Stimulated activated naive B cell treated with anti-CD40 and anti-IgM and Interleukin-4, amounts not matched to agents 10 μg/mL and 1 μg/mL and 100 μg/mL, for 72 hours (primary cell): ENCODE results near the gene MCRS1.
"Not testable (repeated sequence)": the region's sequence is repeated elsewhere in the genome, so short reads cannot be mapped to it uniquely, and the experiment has no call there.

Source experiments
- ATAC-seq, 2 donors: fragments of 150-1000 bp; cut with Tn5 transposase; replicated peaks; 2 replicates each; pipeline ENCODE4 v1.10.0; 2021; ENCODE audit warnings: moderate library complexity in 1 of 2
- DNase-seq: peaks from one replicate; pipeline ENCODE4 v3.0.0; 2021
- H3K27ac Mint-ChIP-seq: one replicate; pipeline ENCODE4 v1.8.0; 2022; ENCODE audit warnings: mild to moderate bottlenecking, mixed read lengths
- H3K27me3 Mint-ChIP-seq, 2 donors: one replicate each; pipeline ENCODE4 v1.8.0; 2022; ENCODE audit warnings: mixed read lengths in 2 of 2
- H3K36me3 Mint-ChIP-seq, 2 donors: one replicate each; pipeline ENCODE4 v1.8.0; 2022; ENCODE audit warnings: mixed read lengths in 2 of 2, mild to moderate bottlenecking in 1 of 2
- H3K4me1 Mint-ChIP-seq, 2 donors: one replicate each; pipeline ENCODE4 v1.8.0; 2022; ENCODE audit warnings: mixed read lengths in 2 of 2, mild to moderate bottlenecking in 1 of 2
- H3K4me3 Mint-ChIP-seq, 2 donors: one replicate each; pipeline ENCODE4 v1.8.0; 2022; ENCODE audit warnings: mild to moderate bottlenecking in 2 of 2, mixed read lengths in 2 of 2, moderate library complexity in 1 of 2
- H3K9me3 Mint-ChIP-seq, 2 donors: one replicate each; pipeline ENCODE4 v1.8.0; 2022; ENCODE audit warnings: mixed read lengths in 2 of 2, mild to moderate bottlenecking in 1 of 2

The MCRS1 gene

DNA sequence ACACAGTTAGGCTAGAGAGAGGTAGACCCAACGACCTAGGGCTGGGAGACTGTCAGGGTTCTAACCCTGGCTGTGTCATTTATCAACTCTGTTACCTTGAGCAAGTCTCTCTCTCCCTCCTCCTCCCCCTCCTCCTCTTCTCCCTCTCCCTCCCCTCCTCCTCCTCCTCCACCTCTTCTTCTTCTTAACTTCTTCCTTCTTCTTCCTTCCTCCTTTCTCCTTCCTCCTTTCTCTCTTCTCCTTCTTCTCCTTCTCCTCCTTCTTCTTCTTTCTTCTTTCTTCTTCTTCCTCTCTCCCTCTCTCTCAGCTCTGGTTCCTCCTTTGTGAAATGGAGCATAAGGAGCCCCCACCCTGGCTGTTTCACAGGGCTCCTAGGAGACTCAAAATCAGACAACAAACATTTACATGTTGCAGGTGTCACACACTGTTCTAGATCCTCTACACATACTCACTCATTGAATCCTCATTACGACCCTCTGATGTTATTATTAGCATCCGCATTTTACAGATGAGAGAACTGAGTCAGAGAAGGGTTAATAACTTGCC is 31.3 kb downstream of the MCRS1 start:
- ATAC-seq, result no peak
- no peak overlapping the region for H3K27ac Mint-ChIP-seq

DNA sequence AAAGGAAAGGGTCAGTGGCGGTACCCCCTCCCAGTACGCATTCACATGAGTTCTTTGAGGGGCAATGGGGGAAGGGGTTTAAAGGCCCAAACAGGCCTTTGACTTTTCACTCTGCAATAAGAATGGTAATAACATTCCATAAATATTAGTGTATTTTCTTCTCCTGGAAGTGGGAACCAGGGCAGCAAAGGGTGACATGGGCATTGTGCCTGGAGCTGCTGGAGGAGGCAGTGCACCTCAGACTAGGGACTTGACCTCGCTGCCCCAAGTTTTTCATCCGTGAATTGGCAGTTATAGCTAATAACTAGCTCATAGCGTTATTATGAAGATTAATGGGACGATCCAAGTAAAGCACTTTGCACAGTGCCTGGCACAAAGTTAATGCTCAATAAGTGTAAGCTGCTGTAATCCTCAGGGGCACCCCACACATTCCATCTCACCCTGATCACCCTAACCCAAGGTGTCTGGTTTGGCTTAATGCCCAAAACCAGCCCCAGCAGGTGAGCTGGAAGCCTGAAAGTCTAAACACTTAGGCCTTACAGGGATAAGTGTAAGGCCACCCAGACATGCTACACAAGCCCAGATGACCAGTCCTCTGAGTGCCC is 31.9 kb downstream of the MCRS1 start:
- ATAC-seq, result no peak
- Mint-ChIP-seq H3K9me3 (no peaks in the 10 kb centered on the region), H3K27ac (no peak overlapping the region), H3K4me1 (peaks cover 21 to 46% of the 10 kb centered on the region in 2 donors), H3K27me3 (peaks cover 26 to 38% of the 10 kb centered on the region in 2 donors), H3K4me3 (no peak overlapping the region), H3K36me3 (peaks cover 0 to 2% of the 10 kb centered on the region in 2 donors)
- no peak for DNase-seq

More for the DNA sequence above, 31.3 kb downstream of the MCRS1 start:
- H3K4me1 Mint-ChIP-seq, result peaks cover 27 to 52% of the 10 kb centered on the region in 2 donors
- H3K36me3 Mint-ChIP-seq, result peaks cover 0 to 2% of the 10 kb centered on the region in 2 donors
- no peaks in the 10 kb centered on the region for H3K9me3 Mint-ChIP-seq
- peak overlapping the region in 1 of 2 donors; percentile 85 for H3K4me3 Mint-ChIP-seq
- peaks cover 26 to 38% of the 10 kb centered on the region in 2 donors for H3K27me3 Mint-ChIP-seq
- DNase-seq, result no peak

DNA sequence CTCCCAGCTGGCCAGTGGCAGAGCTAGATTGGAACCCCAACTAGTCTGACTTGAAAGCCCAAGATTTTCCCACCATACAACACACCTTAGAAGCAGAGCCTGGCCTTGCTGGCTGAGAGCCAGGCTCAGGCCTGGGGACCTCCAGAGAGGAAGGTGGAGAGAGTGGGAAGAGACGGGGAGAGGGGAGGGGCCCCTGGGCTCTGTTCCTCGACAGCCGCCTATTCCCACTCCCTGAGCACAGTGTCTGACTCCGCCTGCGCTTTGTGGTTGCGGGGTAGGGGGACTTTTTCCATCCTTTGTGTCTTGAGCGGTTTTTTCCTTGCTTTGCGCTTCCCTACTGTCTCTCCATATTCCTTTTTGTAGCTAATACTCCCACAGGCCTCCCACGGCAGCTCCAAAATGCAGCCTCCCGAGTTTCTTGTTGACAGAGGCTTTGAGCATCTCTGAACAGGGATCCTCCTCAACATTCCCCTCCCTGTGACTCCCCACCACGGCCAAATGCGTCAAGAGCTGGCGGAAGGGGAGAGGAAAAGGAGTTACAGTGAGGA is 33.1 kb downstream of the MCRS1 start:
- H3K27me3 Mint-ChIP-seq, result peaks cover 21 to 31% of the 10 kb centered on the region in 2 donors
- ATAC-seq (no peak), DNase-seq (no peak)
- peaks cover 0 to 2% of the 10 kb centered on the region in 2 donors for H3K36me3 Mint-ChIP-seq
- H3K27ac Mint-ChIP-seq, result no peak overlapping the region
- peaks cover 13 to 34% of the 10 kb centered on the region in 2 donors for H3K4me1 Mint-ChIP-seq
- no peaks in the 10 kb centered on the region for H3K9me3 Mint-ChIP-seq
- no peak overlapping the region for H3K4me3 Mint-ChIP-seq

DNA sequence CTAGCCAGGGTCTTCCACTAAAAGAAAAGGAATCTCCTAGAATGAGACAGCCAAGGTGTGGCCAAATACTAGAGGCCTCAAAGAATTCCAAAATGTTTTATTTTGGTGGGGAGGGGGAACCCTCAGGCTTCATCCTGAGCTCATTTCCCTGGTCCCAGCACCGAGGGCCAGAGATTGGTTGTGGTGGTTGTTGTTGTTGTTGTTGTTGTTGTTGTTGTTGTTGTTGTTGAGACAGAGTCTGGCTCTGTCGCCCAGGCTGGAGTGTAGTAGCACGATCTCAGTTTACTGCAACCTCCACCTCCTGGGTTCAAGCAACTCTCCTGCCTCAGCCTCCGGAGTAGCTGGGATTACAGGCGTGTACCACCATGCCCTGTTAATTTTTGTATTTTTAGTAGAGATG is 33.8 kb downstream of the MCRS1 start:
- H3K27me3 Mint-ChIP-seq, result peaks cover 21 to 31% of the 10 kb centered on the region in 2 donors
- H3K4me3 Mint-ChIP-seq, H3K27ac Mint-ChIP-seq, DNase-seq, H3K9me3 Mint-ChIP-seq, ATAC-seq, H3K36me3 Mint-ChIP-seq: not testable (repeated sequence)
- H3K4me1 Mint-ChIP-seq, result peaks cover 13 to 34% of the 10 kb centered on the region in 2 donors

DNA sequence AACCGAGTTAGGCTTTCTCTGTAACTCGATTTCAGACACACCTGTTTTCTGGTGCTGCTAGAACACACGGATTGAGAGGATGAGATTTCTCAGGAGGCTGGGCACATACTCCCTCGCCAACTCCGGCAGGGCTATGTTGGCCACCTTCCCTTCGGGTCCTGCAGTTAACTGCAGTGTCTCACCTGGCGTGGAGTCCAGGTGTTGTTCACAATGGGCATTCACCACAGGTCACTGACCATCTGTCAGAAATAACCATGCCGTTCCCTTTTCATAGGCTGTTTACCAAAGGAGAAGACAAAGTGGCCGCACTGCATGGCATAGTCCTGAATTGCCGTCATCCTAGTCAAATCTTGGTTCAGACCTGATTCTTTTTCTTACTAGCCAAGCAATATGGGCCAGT is 34.6 kb downstream of the MCRS1 start:
- Mint-ChIP-seq H3K4me1 (peaks cover 13 to 30% of the 10 kb centered on the region in 2 donors), H3K9me3 (no peaks in the 10 kb centered on the region), H3K4me3 (no peak overlapping the region)

DNA sequence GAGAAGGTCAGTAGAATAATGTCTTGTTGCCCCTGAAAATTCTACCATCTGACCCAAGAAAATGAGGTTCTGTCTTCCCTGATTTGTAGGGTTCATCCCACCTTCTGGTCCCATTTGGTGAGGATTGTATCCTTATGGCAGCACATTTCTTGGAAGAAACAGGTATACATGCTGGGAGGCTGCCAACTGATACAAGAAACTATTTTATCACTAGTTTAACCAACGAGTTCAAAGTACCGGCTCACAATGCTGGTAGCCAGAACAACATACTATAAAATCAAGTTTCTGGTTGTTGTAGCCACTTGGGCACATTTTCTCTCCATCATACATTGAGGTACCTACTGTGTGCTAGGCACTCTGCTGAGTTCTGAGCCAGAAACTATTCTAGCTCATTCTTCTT is 36.2 kb downstream of the MCRS1 start:
- no peak for ATAC-seq
- no peak for DNase-seq
- peaks cover 8% of the 10 kb centered on the region in 2 donors for H3K36me3 Mint-ChIP-seq
- no peak overlapping the region for H3K27ac Mint-ChIP-seq
- no peak overlapping the region for H3K4me3 Mint-ChIP-seq
- H3K4me1 Mint-ChIP-seq, result peaks cover 9 to 21% of the 10 kb centered on the region in 2 donors
- H3K27me3 Mint-ChIP-seq, result peaks cover 15% of the 10 kb centered on the region in 2 donors
- H3K9me3 Mint-ChIP-seq, result no peaks in the 10 kb centered on the region

More for the DNA sequence above, 34.6 kb downstream of the MCRS1 start:
- no peak for DNase-seq
- peaks cover 2 to 4% of the 10 kb centered on the region in 2 donors for H3K36me3 Mint-ChIP-seq
- no peak for ATAC-seq
- H3K27ac Mint-ChIP-seq, result no peak overlapping the region
- H3K27me3 Mint-ChIP-seq, result peaks cover 21 to 30% of the 10 kb centered on the region in 2 donors

DNA sequence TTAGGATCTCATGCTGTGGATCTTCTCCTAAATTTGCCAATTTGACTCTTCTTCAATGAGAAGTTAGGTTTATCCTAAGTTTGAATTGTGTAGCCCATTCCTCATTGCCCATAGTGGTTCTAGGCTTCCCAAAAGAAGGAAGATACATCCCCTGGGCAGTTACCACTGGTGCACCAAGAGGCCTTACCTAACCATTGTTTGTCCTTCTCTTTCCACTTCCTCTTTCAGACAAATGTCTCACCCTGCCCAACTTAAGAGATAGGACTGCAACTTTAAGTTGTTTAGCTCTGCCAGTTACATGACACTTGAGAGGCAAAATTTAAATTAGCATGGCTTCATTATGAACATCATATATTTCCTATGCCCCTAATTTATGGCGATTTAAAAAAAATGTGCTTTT is 38.5 kb downstream of the MCRS1 start:
- Mint-ChIP-seq H3K4me1 (peaks cover 6 to 11% of the 10 kb centered on the region in 2 donors), H3K9me3 (no peaks in the 10 kb centered on the region), H3K36me3 (peaks cover 21 to 27% of the 10 kb centered on the region in 2 donors), H3K27ac (no peak overlapping the region), H3K27me3 (no peaks in the 10 kb centered on the region), H3K4me3 (no peak overlapping the region)
- ATAC-seq (peak; percentile 58 to 60), DNase-seq (no peak)

DNA sequence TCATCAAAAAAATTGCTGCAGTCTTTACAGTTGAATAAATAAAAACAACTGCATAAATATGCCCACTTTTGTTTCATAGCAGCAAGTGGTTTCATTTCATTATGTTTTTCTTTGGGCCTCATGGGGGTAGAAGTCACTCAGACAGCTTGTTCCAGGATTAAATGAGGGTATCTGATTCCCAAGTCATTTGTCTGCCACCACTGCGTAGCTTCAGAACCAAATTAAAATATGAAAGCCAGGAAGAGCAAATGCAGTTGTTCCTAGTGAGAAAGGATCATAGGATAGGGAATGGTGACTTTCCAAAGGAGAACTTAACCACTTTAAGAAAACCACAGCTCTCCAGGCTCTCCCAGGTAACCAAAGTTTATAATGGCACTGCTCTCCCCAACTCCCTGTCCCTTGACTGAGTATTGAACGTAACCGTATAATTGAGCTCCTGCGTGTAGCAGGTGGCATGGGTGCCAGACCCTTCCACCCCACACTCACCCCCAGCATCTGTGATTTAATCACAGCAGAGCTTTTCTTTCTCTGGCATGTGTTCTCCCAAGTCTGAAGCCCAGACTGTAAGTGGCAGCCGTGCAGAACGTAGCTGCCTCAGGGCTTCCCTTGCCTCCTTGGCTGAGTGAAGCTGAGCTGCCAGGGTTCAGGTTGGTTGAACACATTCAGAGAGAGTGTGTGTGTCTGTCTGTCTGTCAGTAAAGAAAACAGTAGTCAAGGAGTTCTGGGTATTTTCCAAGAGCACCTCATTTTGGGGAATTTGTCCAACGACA is 40.4 kb downstream of the MCRS1 start:
- H3K4me3 Mint-ChIP-seq, result no peak overlapping the region
- H3K27ac Mint-ChIP-seq, result no peak overlapping the region
- DNase-seq, result no peak
- no peak for ATAC-seq
- H3K4me1 Mint-ChIP-seq, result peaks cover 8 to 14% of the 10 kb centered on the region in 2 donors
- no peaks in the 10 kb centered on the region for H3K9me3 Mint-ChIP-seq
- H3K36me3 Mint-ChIP-seq, result peaks cover 21 to 31% of the 10 kb centered on the region in 2 donors
- no peaks in the 10 kb centered on the region for H3K27me3 Mint-ChIP-seq

DNA sequence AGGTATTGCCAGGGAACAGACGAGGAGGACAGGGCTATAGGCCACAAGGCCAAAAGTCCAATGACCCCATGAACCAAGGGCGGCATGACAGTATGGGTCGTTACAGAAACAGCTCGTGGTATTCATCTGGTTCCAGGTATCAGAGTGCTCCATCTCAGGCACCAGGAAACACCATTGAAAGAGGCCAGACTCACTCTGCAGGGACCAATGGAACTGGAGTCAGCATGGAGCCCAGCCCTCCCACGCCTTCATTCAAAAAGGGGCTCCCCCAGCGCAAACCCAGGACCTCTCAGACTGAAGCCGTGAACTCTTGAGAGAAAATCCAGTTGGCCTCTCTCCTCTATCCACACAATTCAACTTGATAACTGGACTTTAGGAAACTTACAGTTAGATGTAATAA is 42.0 kb downstream of the MCRS1 start:
- no peak overlapping the region for H3K4me3 Mint-ChIP-seq
- peaks cover 18 to 28% of the 10 kb centered on the region in 2 donors for H3K4me1 Mint-ChIP-seq
- ATAC-seq, result no peak
- H3K9me3 Mint-ChIP-seq, result no peaks in the 10 kb centered on the region
- no peak overlapping the region for H3K27ac Mint-ChIP-seq
- H3K27me3 Mint-ChIP-seq, result no peaks in the 10 kb centered on the region
- DNase-seq, result no peak
- peaks cover 21 to 32% of the 10 kb centered on the region in 2 donors for H3K36me3 Mint-ChIP-seq

DNA sequence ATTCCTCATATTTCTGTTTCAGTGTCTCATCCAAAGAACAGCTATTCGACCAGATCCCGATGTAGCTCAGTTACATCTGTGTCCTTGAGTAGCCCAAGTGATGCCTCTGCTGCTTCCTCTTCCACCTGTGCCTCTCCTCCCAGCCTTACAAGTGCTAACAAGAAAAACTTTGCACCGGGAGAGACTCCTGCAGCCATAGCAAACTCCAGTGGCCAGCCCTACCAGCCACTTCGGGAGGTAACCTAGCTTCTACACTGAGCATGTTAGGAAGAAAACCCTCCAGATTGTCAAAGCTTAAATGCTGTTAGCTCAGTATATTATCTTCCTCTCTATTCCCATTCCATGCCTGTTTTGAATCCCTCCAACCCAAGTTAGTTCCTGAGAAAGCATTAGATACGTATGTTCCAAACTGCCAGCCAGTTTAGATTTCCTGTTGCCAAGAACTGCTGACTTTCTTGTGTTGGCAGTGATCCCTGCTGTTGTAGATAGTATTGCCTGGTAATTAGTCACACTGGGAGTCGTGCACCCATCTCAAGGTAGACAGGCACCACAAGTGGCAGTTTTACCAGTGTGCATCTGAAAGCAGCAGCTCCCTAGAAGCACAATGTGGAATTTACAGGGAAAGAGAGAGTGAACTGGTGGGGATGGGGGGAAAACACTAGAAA is 43.1 kb downstream of the MCRS1 start:
- peaks cover 21 to 36% of the 10 kb centered on the region in 2 donors for H3K4me1 Mint-ChIP-seq
- no peak overlapping the region for H3K27ac Mint-ChIP-seq
- H3K4me3 Mint-ChIP-seq, result no peak overlapping the region
- H3K27me3 Mint-ChIP-seq, result no peaks in the 10 kb centered on the region
- no peaks in the 10 kb centered on the region for H3K9me3 Mint-ChIP-seq
- H3K36me3 Mint-ChIP-seq, result peaks cover 22 to 36% of the 10 kb centered on the region in 2 donors
- ATAC-seq, result no peak
- no peak for DNase-seq

DNA sequence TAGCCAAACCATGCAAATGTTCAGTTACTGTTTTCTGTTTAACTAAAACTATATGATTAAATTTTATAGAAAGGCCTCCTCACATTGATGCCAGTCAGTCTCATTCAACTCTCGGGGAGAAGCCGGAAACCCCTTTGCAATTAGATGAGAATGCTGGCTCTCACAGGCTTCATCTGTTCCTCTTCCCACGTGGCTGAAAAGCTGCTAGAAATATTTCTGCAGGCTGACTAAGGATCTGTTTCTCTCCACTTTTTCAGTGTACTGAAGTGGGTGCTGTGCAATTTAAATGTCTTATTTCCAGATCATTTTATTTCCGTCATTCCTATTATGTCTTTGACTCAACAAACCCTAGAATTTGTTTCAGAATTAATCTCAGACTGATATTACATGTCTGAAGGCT is 46.6 kb downstream of the MCRS1 start:
- no peak for ATAC-seq

DNA sequence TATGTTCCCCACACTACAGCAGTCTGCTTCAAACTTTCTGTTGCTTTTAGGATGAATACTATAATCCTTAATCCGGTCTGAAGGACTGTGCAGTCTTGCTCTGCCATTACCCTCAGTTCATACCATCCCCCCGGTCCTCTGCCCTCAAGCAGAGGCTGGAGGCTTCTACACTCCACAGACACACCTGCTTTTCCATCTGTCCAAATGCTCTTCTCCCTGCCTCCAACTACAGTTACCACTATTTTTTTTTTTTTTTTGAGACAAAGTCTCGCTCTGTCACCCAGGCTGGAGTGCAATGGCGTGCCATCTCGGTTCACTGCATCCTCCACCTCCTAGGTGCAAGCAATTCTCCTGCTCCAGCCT is 48.4 kb downstream of the MCRS1 start:
- Mint-ChIP-seq H3K4me3 (peak overlapping the region in 1 of 2 donors; percentile 50), H3K36me3 (peaks cover 5 to 10% of the 10 kb centered on the region in 2 donors), H3K9me3 (no peaks in the 10 kb centered on the region), H3K27me3 (no peaks in the 10 kb centered on the region), H3K27ac (no peak overlapping the region), H3K4me1 (peaks cover 22 to 33% of the 10 kb centered on the region in 2 donors)
- ATAC-seq (peak in 1 of 2 donors; percentile 22), DNase-seq (no peak)

More for the DNA sequence above, 46.6 kb downstream of the MCRS1 start:
- Mint-ChIP-seq H3K4me1 (peaks cover 22 to 33% of the 10 kb centered on the region in 2 donors), H3K36me3 (peaks cover 17 to 27% of the 10 kb centered on the region in 2 donors), H3K27ac (peak overlapping the region; percentile 43), H3K27me3 (no peaks in the 10 kb centered on the region), H3K9me3 (no peaks in the 10 kb centered on the region), H3K4me3 (no peak overlapping the region)
- no peak for DNase-seq

DNA sequence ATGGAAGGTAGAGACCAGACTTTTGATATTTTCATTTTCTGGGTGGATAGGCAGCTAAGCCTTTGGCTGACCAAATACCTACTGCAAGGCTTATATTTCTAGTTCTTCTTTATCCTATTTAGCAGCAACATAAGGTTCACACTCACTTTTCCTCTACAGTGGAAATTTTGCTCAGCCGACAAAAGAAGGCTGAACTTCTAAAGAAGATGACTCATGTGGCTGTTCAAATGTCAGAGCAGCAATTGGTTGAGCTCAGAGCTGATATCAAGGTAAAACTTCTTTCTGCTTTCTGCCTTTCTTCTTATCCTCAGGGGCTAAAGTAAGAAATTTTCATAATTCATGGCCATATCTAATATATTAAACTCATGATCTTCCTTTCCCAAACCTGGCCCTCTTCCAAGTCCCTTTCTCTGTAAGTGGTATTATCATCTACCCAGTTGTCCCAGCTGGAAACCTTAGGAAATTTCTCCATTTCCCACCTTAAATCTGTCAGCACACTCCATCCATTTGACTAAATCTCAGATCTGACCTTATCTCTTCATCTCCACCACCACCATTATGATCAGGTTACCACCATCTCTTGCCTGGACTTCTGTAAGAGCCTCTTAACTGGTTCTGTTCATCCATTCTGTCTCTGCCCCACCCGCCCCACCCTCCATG is 48.9 kb downstream of the MCRS1 start:
- H3K27ac Mint-ChIP-seq, result no peak overlapping the region
- H3K36me3 Mint-ChIP-seq, result peaks cover 5 to 10% of the 10 kb centered on the region in 2 donors
- peak; percentile 78 to 90 for ATAC-seq
- H3K27me3 Mint-ChIP-seq, result no peaks in the 10 kb centered on the region
- H3K4me1 Mint-ChIP-seq, result peaks cover 22 to 33% of the 10 kb centered on the region in 2 donors
- peak overlapping the region; percentile 32 to 50 for H3K4me3 Mint-ChIP-seq
- no peaks in the 10 kb centered on the region for H3K9me3 Mint-ChIP-seq
- DNase-seq, result no peak
